Upper lobe of left lung (tissue), 4 donors: ENCODE data around the gene FAM228B.

Source experiments
- POLR2A ChIP-seq, 4 donors: fragments of 450-650 bp; IDR thresholded peaks; one replicate each; pipeline ENCODE4 v1.5.1; 2016 to 2017; ENCODE audit warnings: antibody characterized with exemption in 4 of 4, mild to moderate bottlenecking in 2 of 4
- TF ChIP-seq, protein P1 (sequence below), 6 experiments: fragments of 450-650 bp in 4 of 6; fragments of 200-600 bp in 2 of 6; sonication (generic) in 2 of 6; IDR thresholded peaks; one replicate each; pipeline ENCODE4 v1.5.1; 2016 to 2019; ENCODE audit warnings: antibody characterized with exemption in 6 of 6

DNA sequence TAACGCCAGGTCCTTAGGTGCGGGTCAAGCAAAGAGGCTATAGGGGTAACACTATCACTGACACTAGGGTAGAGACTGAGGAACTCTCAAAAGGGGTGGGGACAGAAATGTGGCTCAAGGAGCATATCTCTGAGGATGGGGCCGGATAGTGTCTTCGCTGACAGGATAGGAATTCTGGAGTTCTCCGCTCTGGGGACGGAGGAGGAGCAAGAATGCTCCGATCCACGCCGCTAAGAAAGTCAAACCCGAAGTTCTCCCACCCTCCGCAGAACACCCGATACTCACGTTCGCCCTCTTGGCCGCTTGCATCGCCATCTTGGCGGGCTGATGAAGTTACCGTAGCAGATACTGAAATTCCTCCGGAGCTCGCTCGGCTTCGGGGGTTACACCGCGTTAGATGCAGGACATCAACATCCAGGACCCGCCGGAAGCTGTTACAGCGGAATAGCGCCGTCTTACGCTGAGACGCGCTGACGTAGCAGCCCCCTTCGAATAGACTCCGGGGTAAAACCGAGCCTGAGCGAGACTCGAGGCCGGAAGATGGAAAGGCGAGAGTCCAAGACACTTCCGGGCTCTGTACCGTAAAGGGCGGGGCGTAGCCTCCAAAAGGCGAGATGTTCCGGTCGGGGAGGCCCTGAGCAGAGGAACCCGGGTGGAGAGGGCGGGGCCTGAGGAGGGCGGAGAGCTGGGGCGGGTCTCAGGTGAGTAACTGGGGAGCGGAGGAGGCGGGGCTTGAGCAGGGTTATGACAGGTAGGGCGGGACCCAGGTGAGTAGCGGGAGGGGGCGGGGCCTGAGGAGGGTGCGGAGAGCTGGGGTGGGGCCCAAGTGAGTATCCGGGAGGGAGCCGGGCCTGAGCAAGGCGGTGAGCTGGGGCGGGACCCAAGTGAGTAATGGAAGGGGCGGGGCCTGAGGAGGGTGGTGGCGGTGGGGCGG, 47.1 kb upstream of the FAM228B start, which contains the start of gene SF3B6:
- TF ChIP-seq, protein P1, sequence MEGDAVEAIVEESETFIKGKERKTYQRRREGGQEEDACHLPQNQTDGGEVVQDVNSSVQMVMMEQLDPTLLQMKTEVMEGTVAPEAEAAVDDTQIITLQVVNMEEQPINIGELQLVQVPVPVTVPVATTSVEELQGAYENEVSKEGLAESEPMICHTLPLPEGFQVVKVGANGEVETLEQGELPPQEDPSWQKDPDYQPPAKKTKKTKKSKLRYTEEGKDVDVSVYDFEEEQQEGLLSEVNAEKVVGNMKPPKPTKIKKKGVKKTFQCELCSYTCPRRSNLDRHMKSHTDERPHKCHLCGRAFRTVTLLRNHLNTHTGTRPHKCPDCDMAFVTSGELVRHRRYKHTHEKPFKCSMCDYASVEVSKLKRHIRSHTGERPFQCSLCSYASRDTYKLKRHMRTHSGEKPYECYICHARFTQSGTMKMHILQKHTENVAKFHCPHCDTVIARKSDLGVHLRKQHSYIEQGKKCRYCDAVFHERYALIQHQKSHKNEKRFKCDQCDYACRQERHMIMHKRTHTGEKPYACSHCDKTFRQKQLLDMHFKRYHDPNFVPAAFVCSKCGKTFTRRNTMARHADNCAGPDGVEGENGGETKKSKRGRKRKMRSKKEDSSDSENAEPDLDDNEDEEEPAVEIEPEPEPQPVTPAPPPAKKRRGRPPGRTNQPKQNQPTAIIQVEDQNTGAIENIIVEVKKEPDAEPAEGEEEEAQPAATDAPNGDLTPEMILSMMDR (IDR thresholded peaks at IDR 0.05) = peak in 1 of 6 experiments; percentile 10
- TF ChIP-seq POLR2A (IDR thresholded peaks at IDR 0.05) = peak in 2 of 4 donors; percentile 67 to 82
